Measurements from ENCODE around the gene IRGC. TPM values are rescaled to one million over a fixed set of nuclear protein-coding genes. Genes with fewer than 3 reads are reported as not detected.
A peak's percentile ranks its signal among the peaks of the same experiment; 100 is the strongest.

IRGC gene
- total RNA-seq, 4 donors from 2014 or later, result not detected

DNA sequence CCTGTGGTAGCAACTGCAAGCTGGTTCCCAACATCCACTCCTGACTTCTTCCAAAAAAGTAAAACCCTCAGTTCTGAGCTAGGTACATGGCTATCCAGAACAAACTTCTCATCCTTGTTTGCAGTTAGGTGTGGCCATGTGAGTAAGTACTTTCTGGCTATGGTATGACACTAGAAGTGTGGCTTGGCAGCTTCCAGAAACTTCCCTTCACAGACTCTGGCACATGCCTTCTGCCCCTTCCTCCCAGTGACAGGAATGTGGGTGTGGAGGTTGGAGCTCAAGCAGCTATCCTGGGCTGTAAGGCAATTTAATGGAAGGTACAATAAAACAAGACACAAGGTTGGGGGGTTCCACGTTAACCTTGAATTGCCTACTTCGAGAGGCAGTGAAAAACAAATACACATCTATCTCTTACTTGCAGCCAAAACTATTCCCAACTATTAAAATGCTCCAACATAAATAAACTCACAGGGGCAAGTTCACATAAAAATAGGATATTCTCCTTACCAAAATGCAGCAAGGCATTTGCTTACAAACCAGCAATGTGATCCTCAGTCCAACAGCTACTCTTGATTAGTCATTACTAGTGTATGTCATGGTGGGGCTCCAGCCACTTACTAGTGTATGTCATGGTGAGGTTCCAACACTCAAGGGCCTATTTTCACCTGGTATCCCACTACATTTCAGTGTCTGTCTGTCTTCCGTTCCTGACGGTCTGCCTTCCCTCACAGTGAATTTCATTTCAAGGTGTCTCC is 35.8 kb downstream of the IRGC start:
- Histone ChIP-seq H3K27ac (replicated peaks in 1 of 4) (no peak overlapping the region), H3K4me3 (no peak overlapping the region), H3K36me3 (peaks cover 24 to 53% (median 47%) of the 10 kb centered on the region in 4 donors), H3K27me3 (no peaks in the 10 kb centered on the region), H3K9me3 (no peaks in the 10 kb centered on the region), H3K4me1 (peaks cover 18 to 41% (median 34%) of the 10 kb centered on the region in 4 donors)
- TF ChIP-seq POLR2A (IDR thresholded peaks at IDR 0.05; ENCODE audit: low read depth) (no peak), EP300 (IDR thresholded peaks at IDR 0.05) (no peak), POLR2AphosphoS5 (IDR thresholded peaks at IDR 0.05) (no peak)
- TF ChIP-seq, protein P1, sequence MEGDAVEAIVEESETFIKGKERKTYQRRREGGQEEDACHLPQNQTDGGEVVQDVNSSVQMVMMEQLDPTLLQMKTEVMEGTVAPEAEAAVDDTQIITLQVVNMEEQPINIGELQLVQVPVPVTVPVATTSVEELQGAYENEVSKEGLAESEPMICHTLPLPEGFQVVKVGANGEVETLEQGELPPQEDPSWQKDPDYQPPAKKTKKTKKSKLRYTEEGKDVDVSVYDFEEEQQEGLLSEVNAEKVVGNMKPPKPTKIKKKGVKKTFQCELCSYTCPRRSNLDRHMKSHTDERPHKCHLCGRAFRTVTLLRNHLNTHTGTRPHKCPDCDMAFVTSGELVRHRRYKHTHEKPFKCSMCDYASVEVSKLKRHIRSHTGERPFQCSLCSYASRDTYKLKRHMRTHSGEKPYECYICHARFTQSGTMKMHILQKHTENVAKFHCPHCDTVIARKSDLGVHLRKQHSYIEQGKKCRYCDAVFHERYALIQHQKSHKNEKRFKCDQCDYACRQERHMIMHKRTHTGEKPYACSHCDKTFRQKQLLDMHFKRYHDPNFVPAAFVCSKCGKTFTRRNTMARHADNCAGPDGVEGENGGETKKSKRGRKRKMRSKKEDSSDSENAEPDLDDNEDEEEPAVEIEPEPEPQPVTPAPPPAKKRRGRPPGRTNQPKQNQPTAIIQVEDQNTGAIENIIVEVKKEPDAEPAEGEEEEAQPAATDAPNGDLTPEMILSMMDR (IDR thresholded peaks at IDR 0.05), result no peak
- DNase-seq (ENCODE audit: extremely low spot score), result no peak
- 86% methylated on average over 4 of the region's 4 CpGs for WGBS
- intact Hi-C loops (cut with DNase I), result no loop called here

DNA sequence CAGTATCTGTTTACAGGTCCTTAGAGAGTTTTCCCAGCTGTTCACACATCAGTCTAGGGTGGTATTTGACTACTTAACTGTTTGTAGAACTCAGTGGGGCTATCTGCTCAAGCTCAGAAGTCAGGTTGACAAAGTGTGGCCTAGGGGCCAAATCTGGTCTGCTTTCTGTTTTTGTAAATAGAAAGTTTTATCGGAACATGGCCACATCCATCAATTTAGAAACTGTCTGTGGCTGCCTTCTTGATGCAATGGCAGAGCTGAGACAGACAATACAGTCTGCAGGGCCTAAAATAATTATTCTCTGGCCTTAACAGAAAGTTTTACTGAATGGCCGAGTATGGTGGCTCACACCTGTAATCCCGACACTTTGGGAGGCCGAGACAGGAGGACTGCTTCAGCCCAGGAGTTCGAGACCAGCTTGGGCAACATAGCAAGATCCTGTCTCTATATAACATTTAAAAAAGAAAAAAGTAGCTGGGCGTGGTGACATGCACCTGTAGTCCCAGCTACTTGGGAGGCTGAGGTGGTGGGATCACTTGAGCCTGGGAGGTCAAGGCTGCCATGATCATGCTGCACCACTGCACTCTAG is 36.5 kb downstream of the IRGC start:
- intact Hi-C loops (cut with DNase I), result no loop called here
- no peak for DNase-seq (ENCODE audit: extremely low spot score)
- Histone ChIP-seq H3K27ac (replicated peaks in 1 of 4) (peak overlapping the region in 1 of 4 donors; percentile 8), H3K9me3 (no peaks in the 10 kb centered on the region), H3K27me3 (no peaks in the 10 kb centered on the region), H3K36me3 (peaks cover 17 to 46% (median 40%) of the 10 kb centered on the region in 4 donors), H3K4me3 (no peak overlapping the region), H3K4me1 (peaks cover 18 to 41% (median 34%) of the 10 kb centered on the region in 4 donors)
- TF ChIP-seq POLR2A (IDR thresholded peaks at IDR 0.05; ENCODE audit: low read depth) (no peak), EP300 (IDR thresholded peaks at IDR 0.05) (no peak), POLR2AphosphoS5 (IDR thresholded peaks at IDR 0.05) (no peak)
- TF ChIP-seq, protein P1 (IDR thresholded peaks at IDR 0.05), result no peak
- 95% methylated on average over 6 of the region's 6 CpGs for WGBS

DNA sequence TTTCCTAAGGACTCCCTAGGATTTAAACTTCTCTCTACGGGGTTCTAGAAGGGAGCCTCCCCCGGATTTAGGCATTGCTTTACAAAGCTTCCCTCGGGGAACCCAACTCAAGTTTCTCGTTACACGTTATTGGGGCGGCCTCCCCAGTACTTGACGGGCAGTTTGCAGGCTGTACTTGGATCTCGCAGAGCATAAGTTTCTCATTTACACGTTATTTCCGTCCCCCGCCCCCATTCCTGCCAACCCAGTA is 38.3 kb downstream of the IRGC start:
- intact Hi-C loops (cut with DNase I), result no loop called here
- Histone ChIP-seq H3K27ac (replicated peaks in 1 of 4) (peak overlapping the region; percentile 98 to 99 (median 99)), H3K4me3 (peak overlapping the region; percentile 73 to 86 (median 76)), H3K4me1 (peaks cover 18 to 41% (median 34%) of the 10 kb centered on the region in 4 donors), H3K27me3 (no peaks in the 10 kb centered on the region), H3K36me3 (peaks cover 4 to 28% (median 22%) of the 10 kb centered on the region in 4 donors), H3K9me3 (no peaks in the 10 kb centered on the region)
- DNase-seq (ENCODE audit: extremely low spot score), result no peak
- 2% methylated on average over 7 of the region's 11 CpGs for WGBS
- TF ChIP-seq POLR2A (IDR thresholded peaks at IDR 0.05; ENCODE audit: low read depth) (no peak), EP300 (IDR thresholded peaks at IDR 0.05) (no peak), POLR2AphosphoS5 (IDR thresholded peaks at IDR 0.05) (no peak)
- TF ChIP-seq, protein P1 (IDR thresholded peaks at IDR 0.05), result no peak

DNA sequence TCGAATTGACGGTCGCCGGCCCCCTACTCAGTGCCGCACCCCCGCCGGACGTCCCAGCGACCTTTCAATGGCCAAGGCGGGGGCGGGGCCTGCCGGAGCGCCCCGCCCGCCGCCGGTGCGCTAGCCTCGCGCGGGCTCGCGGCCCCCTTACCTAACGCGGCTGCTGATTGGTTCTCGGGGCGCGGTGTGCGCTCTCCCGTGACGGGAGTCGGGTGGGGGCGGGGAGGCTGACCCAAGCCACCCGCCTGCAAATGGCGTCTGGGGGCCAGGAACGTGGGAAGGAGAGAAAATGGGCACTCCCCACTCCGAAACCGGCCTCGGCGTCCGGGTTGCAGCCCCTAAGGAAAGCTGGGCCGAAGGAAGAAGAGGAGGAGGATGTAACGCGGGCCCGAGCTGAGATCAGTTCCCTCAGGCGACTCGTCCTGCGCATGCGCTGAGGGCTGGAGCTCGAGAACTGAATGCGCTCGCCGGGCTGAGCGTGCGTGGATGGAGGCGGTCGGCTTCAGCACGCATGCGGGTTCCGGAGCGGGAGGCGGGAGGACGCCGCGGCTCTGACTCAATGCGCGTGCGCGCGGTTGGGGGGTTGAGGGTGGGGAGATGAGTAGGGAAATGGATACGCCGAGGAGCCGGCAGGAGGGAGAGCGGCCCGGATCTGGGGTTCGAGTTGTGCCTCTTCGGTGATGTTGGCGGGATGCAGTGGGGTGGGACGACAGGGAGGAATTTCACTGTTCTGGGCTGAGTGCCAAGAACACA is 38.8 kb downstream of the IRGC start, which contains the start of gene SMG9:
Gene SMG9 (minus strand): TSS at position 460 of the 753 bp plus-strand sequence. CDS start 4,221 bp downstream, outside the sequence.
- peak; percentile 98 for DNase-seq (ENCODE audit: extremely low spot score)
- TF ChIP-seq, protein P1 (IDR thresholded peaks at IDR 0.05), result peak in 1 of 3 experiments; percentile 13
- peak; percentile 43 for TF ChIP-seq POLR2A (IDR thresholded peaks at IDR 0.05; ENCODE audit: low read depth)
- no peak for TF ChIP-seq EP300 (IDR thresholded peaks at IDR 0.05)
- TF ChIP-seq POLR2AphosphoS5 (IDR thresholded peaks at IDR 0.05), result peak; percentile 95
- H3K4me1 ChIP-seq, result peaks cover 18 to 41% (median 34%) of the 10 kb centered on the region in 4 donors
- H3K9me3 ChIP-seq, result no peaks in the 10 kb centered on the region
- peaks cover 0 to 23% (median 17%) of the 10 kb centered on the region in 4 donors for H3K36me3 ChIP-seq
- WGBS, result under 1% methylated on average over 38 of the region's 79 CpGs
- peak within 1 kb of the TSS; percentile 98 to 99 (median 99) for H3K27ac ChIP-seq (replicated peaks in 1 of 4)
- no peaks in the 10 kb centered on the region for H3K27me3 ChIP-seq
- H3K4me3 ChIP-seq, result peak within 1 kb of the TSS; percentile 73 to 86 (median 76)
- intact Hi-C loops (cut with DNase I), result no loop called here

All from esophagus muscularis mucosa (tissue), 4 donors.